Endothelial cell of umbilical vein (primary cell): ENCODE measurements around the gene DUSP22. TPM values are rescaled to one million over a fixed set of nuclear protein-coding genes. Genes with fewer than 3 reads are reported as not detected.

ENCODE experiments used
- BruUV-seq: library from RNA; stranded (reverse); fragments of 400-500 nt; replicated peaks from 2 replicates; lab custom pipeline; 2021; lab: Mats Ljungman, UMichigan
- CTCF ChIA-PET: fragments of 300-600, 350-600 bp; sonication (Branson Sonifier 250); formaldehyde crosslinking; loops from one replicate; lab custom pipeline; 2021; ENCODE audit warnings: antibody characterized with exemption, inconsistent platforms; lab: Charles Lee
- POLR2A ChIA-PET: fragments of 300-600, 350-600 bp; sonication (Branson Sonifier 250); formaldehyde crosslinking; loops from one replicate; lab custom pipeline; 2021; ENCODE audit warnings: antibody characterized with exemption, inconsistent platforms; lab: Charles Lee
- DNase-seq: peaks from one replicate; pipeline ENCODE4 v3.0.0-alpha.2; 2011; ENCODE audit warnings: low read depth, low spot score
- FAIRE-seq: peaks from 2 replicates; lab custom pipeline; 2011; peaks lifted over from hg19 to GRCh38; lab: Jason Lieb, UNC
- H2AFZ ChIP-seq: 2 replicates; pipeline ENCODE4 v1.6.0; 2012; ENCODE audit warnings: low read depth, low read length, control low read depth, inconsistent platforms
- H3K27ac ChIP-seq: 2 replicates; pipeline ENCODE4 v1.5.1; 2011; ENCODE audit warnings: low read depth, mild to moderate bottlenecking, control low read depth, low read length, moderate library complexity; ENCODE audit not compliant: insufficient read depth
- H3K27me3 ChIP-seq, 2 experiments: 2 replicates each; pipeline versions ENCODE4 v1.6.0 to v1.6.1; 2011; ENCODE audit warnings: low read length in 2 of 2, mixed read lengths in 1 of 2; ENCODE audit not compliant: control insufficient read depth in 2 of 2, insufficient read depth in 2 of 2
- H3K36me3 ChIP-seq, 2 experiments: 2 replicates in 1 of 2; 3 replicates in 1 of 2; pipeline ENCODE4 v1.5.1; 2011; ENCODE audit warnings: low read length in 2 of 2, mild to moderate bottlenecking in 1 of 2, moderate library complexity in 1 of 2; ENCODE audit not compliant: control insufficient read depth in 2 of 2, insufficient read depth in 2 of 2; ENCODE audit errors: extremely low read depth in 1 of 2
- H3K4me1 ChIP-seq: 3 replicates; pipeline ENCODE4 v1.5.1; 2011; ENCODE audit warnings: mild to moderate bottlenecking, low read length; ENCODE audit not compliant: control insufficient read depth, insufficient read depth; ENCODE audit errors: extremely low read depth
- H3K4me2 ChIP-seq: 2 replicates; pipeline ENCODE4 v1.6.1; 2011; ENCODE audit warnings: low read length, control low read depth, mixed read lengths; ENCODE audit not compliant: insufficient read depth
- H3K4me3 ChIP-seq, 3 experiments: fragments of 200-600 bp in 1 of 3; sonication (generic), shearing (Covaris generic) in 1 of 3; replicated peaks in 1 of 3; 2 replicates each; pipeline ENCODE4 v1.5.1; 2011 to 2016; ENCODE audit warnings: control low read depth in 3 of 3, low read length in 3 of 3, mild to moderate bottlenecking in 2 of 3, inconsistent platforms in 1 of 3, low read depth in 1 of 3, moderate library complexity in 1 of 3; ENCODE audit not compliant: insufficient read depth in 1 of 3
- H3K79me2 ChIP-seq: 2 replicates; pipeline ENCODE4 v1.6.0; 2012; ENCODE audit warnings: low read length, inconsistent platforms; ENCODE audit not compliant: control insufficient read depth, insufficient read depth
- H3K9ac ChIP-seq: replicated peaks from 2 replicates; pipeline ENCODE3; 2011; ENCODE audit warnings: low read length, control low read depth; ENCODE audit not compliant: insufficient read depth; ENCODE audit errors: extremely low read depth
- H3K9me1 ChIP-seq: replicated peaks from 3 replicates; pipeline ENCODE4 v1.6.0; 2011; ENCODE audit warnings: mild to moderate bottlenecking, low read length; ENCODE audit not compliant: control insufficient read depth, insufficient read depth; ENCODE audit errors: extremely low read depth
- H3K9me3 ChIP-seq: replicated peaks from 2 replicates; pipeline ENCODE4 v1.5.1; 2012; ENCODE audit warnings: low read length, inconsistent platforms; ENCODE audit not compliant: control insufficient read depth, insufficient read depth
- H4K20me1 ChIP-seq: replicated peaks from 2 replicates; pipeline ENCODE3; 2011; ENCODE audit warnings: mild to moderate bottlenecking, low read length; ENCODE audit not compliant: control insufficient read depth, insufficient read depth; ENCODE audit errors: extremely low read depth
- CTCF ChIP-seq, 2 donors: IDR thresholded peaks; 1 replicate in 1 of 2; 2 replicates in 1 of 2; pipeline ENCODE4 v1.5.1; 2011; ENCODE audit warnings: low read length in 2 of 2, mild to moderate bottlenecking in 2 of 2, moderate library complexity in 2 of 2, control low read depth in 1 of 2, inconsistent platforms in 1 of 2, low read depth in 1 of 2; ENCODE audit not compliant: insufficient read depth in 1 of 2; ENCODE audit errors: extremely low read depth in 1 of 2
- EZH2 ChIP-seq: IDR thresholded peaks from 2 replicates; pipeline ENCODE4 v1.6.1; 2012; ENCODE audit warnings: borderline replicate concordance, low read depth, mild to moderate bottlenecking, moderate library complexity, low read length, inconsistent platforms; ENCODE audit not compliant: severe bottlenecking
- FOS ChIP-seq: IDR thresholded peaks from 2 replicates; pipeline ENCODE4 v1.6.1; 2011; ENCODE audit warnings: mild to moderate bottlenecking, low read length, moderate library complexity, borderline replicate concordance; ENCODE audit not compliant: insufficient read depth
- GATA2 ChIP-seq: IDR thresholded peaks from 2 replicates; pipeline ENCODE4 v1.7.0; 2011; ENCODE audit warnings: low read depth, mild to moderate bottlenecking, moderate library complexity, mixed read lengths, low read length; ENCODE audit not compliant: insufficient read length, insufficient read depth
- JUN ChIP-seq: IDR thresholded peaks from 2 replicates; pipeline ENCODE4 v1.6.1; 2011; ENCODE audit warnings: borderline replicate concordance, low read depth; ENCODE audit not compliant: insufficient read length, insufficient read depth
- MYC ChIP-seq: IDR thresholded peaks from one replicate; pipeline ENCODE4 v1.6.1; 2011; ENCODE audit warnings: mild to moderate bottlenecking, low read depth, low read length
- POLR2A ChIP-seq: IDR thresholded peaks from 2 replicates; pipeline ENCODE4 v1.6.1; 2012; ENCODE audit warnings: low read depth, mild to moderate bottlenecking, control low read depth, low read length
- POLR2AphosphoS5 ChIP-seq: IDR thresholded peaks from 2 replicates; pipeline ENCODE4 v1.6.1; 2012; ENCODE audit warnings: low read depth, mild to moderate bottlenecking, control low read depth, low read length, moderate library complexity; ENCODE audit not compliant: insufficient read depth
- dilution Hi-C: fragments of 300-500 bp; cut with MboI; formaldehyde crosslinking; loops from one replicate; pipeline ENCODE4 v1.15.0; 2019; ENCODE audit warnings: low sequenced_read_pairs; ENCODE audit not compliant: extremely low pct_ligation_motif_present
- intact Hi-C: fragments of 100-400 bp; cut with micrococcal nuclease; formaldehyde crosslinking; loops from one replicate; pipeline ENCODE4 v1.10.0; 2022
- polyA plus RNA-seq, 4 experiments: library from polyadenylated mRNA; depleted of rRNA in 3 of 4; stranded (reverse) in 3 of 4; unstranded in 1 of 4; fragments of >200 nt; gene quantifications; 2 replicates each; pipeline versions ENCODE4 v1.2.1 to v1.2.3, GENCODE V29; 2011 to 2012; ENCODE audit warnings: missing spikeins in 1 of 4
- total RNA-seq: library from RNA; stranded (reverse); gene quantifications from 2 replicates; pipeline ENCODE4 v1.2.3, GENCODE V29; 2021
- TF ChIP-seq, protein P1 (sequence below): IDR thresholded peaks from 2 replicates; pipeline ENCODE4 v1.6.1; 2011; ENCODE audit not compliant: insufficient read depth, insufficient read length

Gene DUSP22
- total and polyA plus RNA-seq, 2 donors (not counting 3 experiments of a cell fraction or from before 2014, with no cell fraction given): 23.2 to 33.9 TPM

GRCh38 chr6:259316-259715, 33.0 kb upstream of the DUSP22 start:
- no peak overlapping the region for H3K4me3 ChIP-seq
- no peak overlapping the region for H3K4me2 ChIP-seq
- no TSS peak for BruUV-seq
- no peaks in the 10 kb centered on the region for H3K4me1 ChIP-seq
- no peaks in the 10 kb centered on the region for H3K9me3 ChIP-seq
- no peaks in the 10 kb centered on the region for H3K36me3 ChIP-seq
- POLR2A ChIA-PET: no interaction called here
- TF ChIP-seq MYC: no peak
- TF ChIP-seq, protein P1, sequence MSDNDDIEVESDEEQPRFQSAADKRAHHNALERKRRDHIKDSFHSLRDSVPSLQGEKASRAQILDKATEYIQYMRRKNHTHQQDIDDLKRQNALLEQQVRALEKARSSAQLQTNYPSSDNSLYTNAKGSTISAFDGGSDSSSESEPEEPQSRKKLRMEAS: no peak
- TF ChIP-seq POLR2A: no peak
- no peak for TF ChIP-seq JUN
- no peak for TF ChIP-seq GATA2
- TF ChIP-seq CTCF (IDR thresholded peaks at IDR 0.05; ENCODE audit: extremely low read depth in 1 of 2, insufficient read depth in 1 of 2, low read depth in 1 of 2, low read length in 2 of 2): no peak
- no peak for TF ChIP-seq FOS
- no peak for TF ChIP-seq EZH2
- TF ChIP-seq POLR2AphosphoS5: no peak
- DNase-seq (no peak), FAIRE-seq (no peak)
- H3K27me3 ChIP-seq: no peaks in the 10 kb centered on the region
- no peak overlapping the region for H3K27ac ChIP-seq
- no peaks in the 10 kb centered on the region for H3K9me1 ChIP-seq
- no peak overlapping the region for H3K9ac ChIP-seq
- dilution Hi-C loops: no loop called here
- CTCF ChIA-PET: no interaction called here
- no peak overlapping the region for H2AFZ ChIP-seq
- intact Hi-C loops: no loop called here
- no peaks in the 10 kb centered on the region for H4K20me1 ChIP-seq
- H3K79me2 ChIP-seq: no peaks in the 10 kb centered on the region
